ENCODE measurements around the gene DNAAF3. TPM values are rescaled to one million over a fixed set of nuclear protein-coding genes. Genes with fewer than 3 reads are reported as not detected.

The DNAAF3 gene
- total RNA-seq, 1 donor from 2014 or later: 10.4 TPM

DNA sequence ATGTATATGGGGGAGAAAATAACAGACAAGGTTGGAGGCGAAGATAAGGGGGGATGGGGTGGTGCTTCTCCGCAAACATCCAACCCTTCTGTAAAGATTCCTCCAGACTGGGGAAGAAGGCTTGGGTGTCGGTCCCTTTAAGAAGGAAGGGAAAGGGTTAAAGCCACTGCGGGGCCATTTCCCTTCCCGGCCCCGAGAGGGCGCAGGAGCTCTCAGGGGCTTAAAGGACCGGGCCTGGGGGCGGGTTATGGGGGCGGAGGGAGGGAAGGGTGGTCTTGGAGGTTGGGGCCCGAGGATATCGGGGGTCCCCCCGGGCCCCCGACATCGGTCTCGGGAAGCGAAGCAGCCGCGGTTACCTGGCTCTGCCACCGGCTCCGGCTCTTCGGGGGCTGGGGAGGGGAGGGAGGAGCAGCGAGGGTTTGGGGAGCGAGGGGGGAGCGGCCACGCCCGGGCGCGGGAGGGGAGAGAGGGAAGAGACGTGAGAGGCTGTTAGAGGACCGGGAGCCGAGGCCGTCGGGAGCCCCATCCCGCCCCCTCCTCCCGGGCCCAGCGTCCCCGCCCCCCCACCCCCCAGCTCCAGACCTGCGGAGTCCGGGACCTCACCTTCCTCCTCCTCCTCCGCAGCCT is 20.2 kb downstream of the DNAAF3 start:
- H3K9me3 Mint-ChIP-seq: no peaks in the 10 kb centered on the region
- TF ChIP-seq, protein P1, sequence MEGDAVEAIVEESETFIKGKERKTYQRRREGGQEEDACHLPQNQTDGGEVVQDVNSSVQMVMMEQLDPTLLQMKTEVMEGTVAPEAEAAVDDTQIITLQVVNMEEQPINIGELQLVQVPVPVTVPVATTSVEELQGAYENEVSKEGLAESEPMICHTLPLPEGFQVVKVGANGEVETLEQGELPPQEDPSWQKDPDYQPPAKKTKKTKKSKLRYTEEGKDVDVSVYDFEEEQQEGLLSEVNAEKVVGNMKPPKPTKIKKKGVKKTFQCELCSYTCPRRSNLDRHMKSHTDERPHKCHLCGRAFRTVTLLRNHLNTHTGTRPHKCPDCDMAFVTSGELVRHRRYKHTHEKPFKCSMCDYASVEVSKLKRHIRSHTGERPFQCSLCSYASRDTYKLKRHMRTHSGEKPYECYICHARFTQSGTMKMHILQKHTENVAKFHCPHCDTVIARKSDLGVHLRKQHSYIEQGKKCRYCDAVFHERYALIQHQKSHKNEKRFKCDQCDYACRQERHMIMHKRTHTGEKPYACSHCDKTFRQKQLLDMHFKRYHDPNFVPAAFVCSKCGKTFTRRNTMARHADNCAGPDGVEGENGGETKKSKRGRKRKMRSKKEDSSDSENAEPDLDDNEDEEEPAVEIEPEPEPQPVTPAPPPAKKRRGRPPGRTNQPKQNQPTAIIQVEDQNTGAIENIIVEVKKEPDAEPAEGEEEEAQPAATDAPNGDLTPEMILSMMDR (conservative IDR thresholded peaks at IDR 0.05): peak; percentile 70
- H3K4me3 Mint-ChIP-seq: no peak overlapping the region
- H3K36me3 Mint-ChIP-seq (ENCODE audit: low read depth): no peaks in the 10 kb centered on the region
- no peak overlapping the region for H3K27ac Mint-ChIP-seq (ENCODE audit: unreplicated experiment)
- peaks cover 91% of the 10 kb centered on the region for H3K27me3 Mint-ChIP-seq (ENCODE audit: low read depth)
- peaks cover 9% of the 10 kb centered on the region for H3K4me1 Mint-ChIP-seq
- DNase-seq (ENCODE audit: low read depth, low spot score): no peak

DNA sequence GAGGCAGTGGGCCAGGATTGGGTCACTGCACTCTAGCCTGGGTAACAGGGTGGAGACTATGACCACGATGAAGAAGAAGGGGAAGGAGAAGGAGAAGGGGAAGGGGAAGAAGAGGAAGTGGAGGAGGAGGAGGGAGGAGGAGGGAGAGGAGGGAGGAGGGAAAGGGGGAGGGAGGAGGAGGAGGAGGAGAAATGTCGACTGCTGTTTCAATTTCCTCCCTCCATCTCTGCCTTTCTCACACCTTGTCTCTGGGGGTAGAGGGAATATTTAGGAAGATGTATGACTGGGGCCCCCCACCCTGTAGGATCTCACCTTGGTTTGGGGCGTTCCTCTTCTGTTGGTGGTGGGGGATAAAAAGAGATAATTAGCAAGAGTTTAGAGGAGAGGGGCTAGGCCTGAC is 21.2 kb downstream of the DNAAF3 start:
- Mint-ChIP-seq H3K4me3 (no peak overlapping the region), H3K27ac (ENCODE audit: unreplicated experiment) (no peak overlapping the region), H3K27me3 (ENCODE audit: low read depth) (peaks cover 86% of the 10 kb centered on the region), H3K4me1 (peaks cover 10% of the 10 kb centered on the region), H3K9me3 (no peaks in the 10 kb centered on the region), H3K36me3 (ENCODE audit: low read depth) (no peaks in the 10 kb centered on the region)
- no peak for DNase-seq (ENCODE audit: low read depth, low spot score)
- TF ChIP-seq, protein P1 (conservative IDR thresholded peaks at IDR 0.05): no peak

DNA sequence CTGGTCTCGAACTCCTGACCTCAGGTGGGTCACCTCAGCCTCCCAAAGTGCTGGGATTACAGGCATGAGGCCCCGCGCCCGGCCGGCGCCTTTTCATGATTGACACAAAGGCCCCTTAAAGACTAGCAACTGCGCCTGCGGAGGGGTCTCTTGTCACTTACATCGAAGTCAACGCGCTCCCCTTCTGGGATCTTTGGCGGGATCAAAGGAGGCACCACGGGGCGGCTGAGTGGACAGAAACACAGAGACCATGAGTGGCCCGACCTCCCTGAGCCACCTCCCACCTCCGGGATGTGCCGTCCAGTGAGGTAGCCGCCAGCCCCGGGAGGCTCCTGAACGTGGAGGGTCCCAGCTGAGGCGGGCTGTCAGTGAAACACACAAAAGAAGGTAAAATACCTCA is 24.7 kb downstream of the DNAAF3 start:
- Mint-ChIP-seq H3K4me3 (no peak overlapping the region), H3K4me1 (peaks cover 6% of the 10 kb centered on the region), H3K36me3 (ENCODE audit: low read depth) (no peaks in the 10 kb centered on the region), H3K27ac (ENCODE audit: unreplicated experiment) (no peak overlapping the region), H3K27me3 (ENCODE audit: low read depth) (peaks cover 57% of the 10 kb centered on the region), H3K9me3 (no peaks in the 10 kb centered on the region)
- DNase-seq (ENCODE audit: low read depth, low spot score): no peak
- TF ChIP-seq, protein P1 (conservative IDR thresholded peaks at IDR 0.05): no peak

DNA sequence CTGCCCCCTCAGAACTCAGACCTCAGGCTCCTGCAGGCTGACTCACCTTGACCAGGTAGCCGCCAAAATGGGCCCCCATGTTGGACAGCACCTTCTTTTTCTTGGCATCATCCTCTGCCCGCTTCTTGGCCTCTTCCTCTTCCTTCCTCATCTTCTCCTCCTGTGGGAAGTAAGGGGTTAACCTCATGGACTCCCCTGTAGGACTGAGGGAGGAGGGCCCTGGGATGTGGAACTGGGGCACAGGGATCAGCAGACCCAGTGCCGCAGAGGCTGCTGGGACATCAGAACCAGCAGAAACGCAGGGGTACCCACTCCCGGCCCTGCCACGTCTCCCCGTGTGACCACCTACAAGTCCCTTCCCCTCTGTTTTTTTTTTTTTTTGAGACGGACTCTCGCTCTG is 28.5 kb downstream of the DNAAF3 start:
- peaks cover 26% of the 10 kb centered on the region for H3K27me3 Mint-ChIP-seq (ENCODE audit: low read depth)
- H3K9me3 Mint-ChIP-seq: no peaks in the 10 kb centered on the region
- H3K36me3 Mint-ChIP-seq (ENCODE audit: low read depth): no peaks in the 10 kb centered on the region
- DNase-seq (ENCODE audit: low read depth, low spot score): no peak
- H3K4me3 Mint-ChIP-seq: no peak overlapping the region
- H3K4me1 Mint-ChIP-seq: peaks cover 6% of the 10 kb centered on the region
- no peak overlapping the region for H3K27ac Mint-ChIP-seq (ENCODE audit: unreplicated experiment)
- TF ChIP-seq, protein P1 (conservative IDR thresholded peaks at IDR 0.05): no peak

DNA sequence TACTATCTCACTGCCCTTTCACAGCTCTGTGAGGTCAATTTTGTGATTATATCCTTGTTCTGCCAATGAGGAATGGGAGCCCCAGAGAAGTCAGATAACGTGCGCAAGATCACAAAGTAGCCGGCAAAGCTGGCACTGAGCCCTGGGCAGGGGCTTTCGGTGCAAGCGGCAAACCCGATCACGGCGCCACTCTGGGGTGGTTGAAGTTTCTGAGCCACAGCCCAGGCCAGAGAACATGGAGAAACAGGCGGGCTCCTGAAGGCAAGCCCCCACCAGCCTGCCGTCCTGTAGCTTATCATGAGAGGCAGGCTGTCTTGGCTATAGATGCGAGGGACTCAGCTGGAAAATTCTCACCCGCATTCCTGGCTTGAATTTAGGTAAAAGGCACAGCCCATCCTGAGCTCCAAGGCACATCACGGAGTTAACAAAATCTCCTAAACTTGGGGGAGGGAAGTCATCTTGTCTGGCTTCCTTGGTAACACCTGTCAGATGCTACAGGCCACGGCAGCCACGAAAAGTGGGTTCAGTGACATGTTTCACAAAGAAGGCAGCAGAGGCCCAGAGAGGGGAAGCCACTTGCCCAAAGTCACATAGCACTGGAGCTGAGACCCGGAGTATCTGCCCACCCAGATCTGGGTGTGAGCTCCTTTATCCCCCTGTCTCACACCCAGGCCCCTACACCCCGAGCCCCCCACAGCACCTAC is 29.9 kb downstream of the DNAAF3 start:
- Mint-ChIP-seq H3K36me3 (ENCODE audit: low read depth) (no peaks in the 10 kb centered on the region), H3K4me1 (peaks cover 9% of the 10 kb centered on the region), H3K27me3 (ENCODE audit: low read depth) (peaks cover 17% of the 10 kb centered on the region)

More for the DNA sequence above, 29.9 kb downstream of the DNAAF3 start:
- TF ChIP-seq, protein P1 (conservative IDR thresholded peaks at IDR 0.05): no peak
- Mint-ChIP-seq H3K4me3 (no peak overlapping the region), H3K9me3 (no peaks in the 10 kb centered on the region), H3K27ac (ENCODE audit: unreplicated experiment) (no peak overlapping the region)
- no peak for DNase-seq (ENCODE audit: low read depth, low spot score)
